Measurements from ENCODE around the gene ZIC2. TPM values are rescaled to one million over a fixed set of nuclear protein-coding genes. Genes with fewer than 3 reads are reported as not detected.

Gene ZIC2
- total and polyA plus RNA-seq, 2 of the 4 experiments (the other 2 are of a cell fraction), result not detected

- Histone ChIP-seq H3K9me1 (ENCODE audit: insufficient read depth, low read length) (no peaks in the 10 kb centered on the region), H3K9ac (ENCODE audit: low read depth, low read length) (no peak overlapping the region), H3K79me1 (ENCODE audit: low read depth in 1 of 2, low read length in 2 of 2) (no peaks in the 10 kb centered on the region), H3K4me1 (ENCODE audit: control insufficient read depth, insufficient read depth, low read length) (peaks cover 2% of the 10 kb centered on the region; the same call in 1 of the 2 replicates), H4K8ac (ENCODE audit: low read depth in 2 of 2, low read length in 2 of 2) (no peak overlapping the region), H2BK5ac (ENCODE audit: low read depth, low read length, poor library complexity, severe bottlenecking) (no peak overlapping the region), H4K20me1 (ENCODE audit: insufficient read depth, low read length) (no peaks in the 10 kb centered on the region; the same call in 1 of the 2 replicates), H3K4ac (ENCODE audit: low read depth, low read length) (no peak overlapping the region), H3K36me3 (ENCODE audit: control insufficient read depth, insufficient read depth, low read length) (no peaks in the 10 kb centered on the region), H2AK5ac (ENCODE audit: low read depth, low read length) (no peak overlapping the region), H2BK120ac (ENCODE audit: low read depth, low read length) (no peak overlapping the region), H4K91ac (ENCODE audit: insufficient read depth, low read depth, low read length) (no peak overlapping the region), H2BK20ac (ENCODE audit: low read depth, low read length) (no peak overlapping the region), H3K9me3 (ENCODE audit: control insufficient read depth, insufficient read depth, low read length) (peaks cover 24% of the 10 kb centered on the region), H3K4me2 (ENCODE audit: low read depth, low read length) (no peak overlapping the region), H3K4me3 (ENCODE audit: insufficient read depth, low read depth, low read length) (no peak overlapping the region), H4K5ac (ENCODE audit: low read depth, low read length) (no peak overlapping the region), H3K27ac (ENCODE audit: insufficient read depth, low read length) (no peak overlapping the region), H2AFZ (replicated peaks; ENCODE audit: low read length, poor library complexity) (no peak overlapping the region), H2AK9ac (replicated peaks; ENCODE audit: low read depth, low read length, poor library complexity) (no peak overlapping the region), H3K18ac (ENCODE audit: low read depth, low read length) (no peak overlapping the region), H3K27me3 (ENCODE audit: control insufficient read depth, insufficient read depth, low read length) (peaks cover 93% of the 10 kb centered on the region), H3K14ac (replicated peaks; ENCODE audit: low read depth, low read length) (no peak overlapping the region), H2BK15ac (ENCODE audit: low read depth, low read length) (no peak overlapping the region), H3K23ac (ENCODE audit: low read depth, low read length) (no peak overlapping the region), H3K56ac (ENCODE audit: extremely low read depth, insufficient read depth, low read length) (no peak overlapping the region)
- intact Hi-C loops (cut with micrococcal nuclease), result loop anchor here (10.0 kb wide), 1 partner anchor 541 kb away; no protein-coding TSS in a partner anchor
- POLR2A ChIA-PET (ENCODE audit: unreplicated experiment), result interaction anchor here (0.5 kb wide), 1 partner anchor 17 kb away, joined by 5 read pairs; no protein-coding TSS in a partner anchor
- no peak for ATAC-seq (ENCODE audit: low read depth)
- in situ Hi-C loops (cut with MboI; ENCODE audit: low sequenced_read_pairs), result no loop called here
- DNase-seq, result no peak
- no peak for TF ChIP-seq MAZ (IDR thresholded peaks at IDR 0.05; ENCODE audit: borderline replicate concordance, low read depth, low read length)
- TF ChIP-seq, protein P1, sequence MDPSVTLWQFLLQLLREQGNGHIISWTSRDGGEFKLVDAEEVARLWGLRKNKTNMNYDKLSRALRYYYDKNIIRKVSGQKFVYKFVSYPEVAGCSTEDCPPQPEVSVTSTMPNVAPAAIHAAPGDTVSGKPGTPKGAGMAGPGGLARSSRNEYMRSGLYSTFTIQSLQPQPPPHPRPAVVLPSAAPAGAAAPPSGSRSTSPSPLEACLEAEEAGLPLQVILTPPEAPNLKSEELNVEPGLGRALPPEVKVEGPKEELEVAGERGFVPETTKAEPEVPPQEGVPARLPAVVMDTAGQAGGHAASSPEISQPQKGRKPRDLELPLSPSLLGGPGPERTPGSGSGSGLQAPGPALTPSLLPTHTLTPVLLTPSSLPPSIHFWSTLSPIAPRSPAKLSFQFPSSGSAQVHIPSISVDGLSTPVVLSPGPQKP (IDR thresholded peaks at IDR 0.05; ENCODE audit: borderline replicate concordance, low read depth, low read length), result no peak
- peak; percentile 47; the same call in 1 of the 2 replicates for TF ChIP-seq CEBPB (IDR thresholded peaks at IDR 0.05; ENCODE audit: low read depth, low read length)
- no peak for TF ChIP-seq NFE2L2 (IDR thresholded peaks at IDR 0.05; ENCODE audit: low read depth, low read length)
- CTCF ChIA-PET, result interaction anchor here (0.7 to 1.2 kb wide), 2 partner anchors 10 to 215 kb away, joined by 3 to 7 read pairs; no protein-coding TSS in a partner anchor
- BruUV-seq (replicated peaks), result no TSS peak
- WGBS, 2 experiments (ENCODE audit: extremely low coverage in 2 of 2, insufficient read length in 1 of 2), result no CpG with 5 or more reads among the region's 6 CpGs
- dilution Hi-C loops (cut with HindIII; ENCODE audit: low sequenced_read_pairs, unreplicated experiment), result no loop called here
Measured at GRCh38 chr13:99973808-99974185, 7.8 kb upstream of the ZIC2 start.

All from IMR-90 (cell line).